PC-3 (cell line): ENCODE measurements around the gene FIGLA. TPM values are rescaled to one million over a fixed set of nuclear protein-coding genes. Genes with fewer than 3 reads are reported as not detected.

ENCODE experiments used
- ATAC-seq: fragments of 200-7000 bp; cut with Tn5 transposase; 2 replicates; pipeline ENCODE4 v1.9.1; 2020; ENCODE audit warnings: mild to moderate bottlenecking, moderate library complexity
- BruUV-seq: library from RNA; stranded (reverse); fragments of 400-500 nt; replicated peaks from 2 replicates; lab custom pipeline; 2021; lab: Mats Ljungman, UMichigan
- CTCF ChIA-PET: fragments of 300-600 bp; sonication (Branson Sonifier 250); formaldehyde crosslinking; loops from one replicate; lab custom pipeline; 2022; ENCODE audit warnings: antibody characterized with exemption; lab: Charles Lee
- POLR2A ChIA-PET: fragments of 300-600 bp; sonication (Branson Sonifier 250); formaldehyde crosslinking; loops from one replicate; lab custom pipeline; 2022; ENCODE audit warnings: antibody characterized with exemption; ENCODE audit not compliant: unreplicated experiment; lab: Charles Lee
- DNase-seq: peaks from one replicate; pipeline ENCODE4 v3.0.0-alpha.2; 2015
- H2AFZ ChIP-seq: fragments of 300-600 bp; sonication (generic); 2 replicates; pipeline ENCODE4 v1.6.0; 2016; ENCODE audit warnings: antibody characterized with exemption, low read length
- H3F3A ChIP-seq: fragments of 300-600 bp; sonication (generic); one replicate; pipeline ENCODE4 v1.6.0; 2017; ENCODE audit warnings: antibody characterized with exemption, low read length, control low read depth, mild to moderate bottlenecking; ENCODE audit not compliant: unreplicated experiment
- H3K27ac ChIP-seq: fragments of 300-600 bp; sonication (generic); 2 replicates; pipeline ENCODE4 v1.5.1; 2016; ENCODE audit warnings: mild to moderate bottlenecking, low read length
- H3K27me3 ChIP-seq: fragments of 300-600 bp; sonication (generic); 2 replicates; pipeline ENCODE4 v1.6.1; 2016; ENCODE audit warnings: low read length, mixed read lengths
- H3K36me3 ChIP-seq: fragments of 300-600 bp; sonication (generic); 2 replicates; pipeline ENCODE4 v1.6.1; 2016; ENCODE audit warnings: low read depth, mixed run types, low read length, mixed read lengths
- H3K4me1 ChIP-seq: fragments of 300-600 bp; sonication (generic); 2 replicates; pipeline ENCODE4 v1.5.1; 2016; ENCODE audit warnings: low read length; ENCODE audit not compliant: insufficient read depth
- H3K4me2 ChIP-seq: fragments of 300-600 bp; sonication (generic); 2 replicates; pipeline ENCODE4 v1.6.0; 2016; ENCODE audit warnings: low read length
- H3K4me3 ChIP-seq: fragments of 300-600 bp; sonication (generic); 2 replicates; pipeline ENCODE4 v1.5.1; 2016; ENCODE audit warnings: mild to moderate bottlenecking, low read length, mixed read lengths
- H3K79me2 ChIP-seq: fragments of 300-600 bp; sonication (generic); 2 replicates; pipeline ENCODE4 v1.6.1; 2017; ENCODE audit warnings: low read length, mixed read lengths
- H3K9ac ChIP-seq: fragments of 300-600 bp; sonication (generic); 2 replicates; pipeline ENCODE4 v1.6.0; 2016; ENCODE audit warnings: mild to moderate bottlenecking, low read length
- H3K9me2 ChIP-seq: fragments of 300-600 bp; sonication (generic); replicated peaks from 2 replicates; pipeline ENCODE4 v1.6.1; 2016; ENCODE audit warnings: mixed run types, low read length, mixed read lengths
- H3K9me3 ChIP-seq: fragments of 300-600 bp; sonication (generic); 2 replicates; pipeline ENCODE4 v1.6.1; 2016; ENCODE audit warnings: low read length, mixed read lengths
- H4K20me1 ChIP-seq: fragments of 300-600 bp; sonication (generic); 2 replicates; pipeline ENCODE4 v1.6.1; 2016; ENCODE audit warnings: low read length, mixed read lengths
- EZH2 ChIP-seq: fragments of 300-600 bp; sonication (generic); IDR thresholded peaks from one replicate; pipeline ENCODE4 v1.6.1; 2017; ENCODE audit warnings: antibody characterized with exemption, mild to moderate bottlenecking, low read length; ENCODE audit not compliant: unreplicated experiment
- EZH2phosphoT487 ChIP-seq: fragments of 300-600 bp; sonication (generic); IDR thresholded peaks from 2 replicates; pipeline ENCODE4 v1.6.1; 2018; ENCODE audit warnings: mild to moderate bottlenecking, antibody characterized with exemption, low read length, borderline replicate concordance
- intact Hi-C: fragments of 100-400 bp; cut with micrococcal nuclease; formaldehyde crosslinking; loops from 2 replicates; pipeline ENCODE4 v1.9.0; 2023
- total RNA-seq: library from RNA; depleted of rRNA; stranded (reverse); fragments of >200 nt; gene quantifications from 2 replicates; pipeline ENCODE4 v1.2.3, GENCODE V29; 2014
- TF ChIP-seq, protein P1 (sequence below): fragments of 300-600 bp; sonication (generic); conservative IDR thresholded peaks from 2 replicates; pipeline ENCODE4 v1.5.1; 2017; ENCODE audit warnings: antibody characterized with exemption, low read depth, mild to moderate bottlenecking, low read length

Gene FIGLA
- total RNA-seq, 1 experiment from 2014 or later: not detected

DNA sequence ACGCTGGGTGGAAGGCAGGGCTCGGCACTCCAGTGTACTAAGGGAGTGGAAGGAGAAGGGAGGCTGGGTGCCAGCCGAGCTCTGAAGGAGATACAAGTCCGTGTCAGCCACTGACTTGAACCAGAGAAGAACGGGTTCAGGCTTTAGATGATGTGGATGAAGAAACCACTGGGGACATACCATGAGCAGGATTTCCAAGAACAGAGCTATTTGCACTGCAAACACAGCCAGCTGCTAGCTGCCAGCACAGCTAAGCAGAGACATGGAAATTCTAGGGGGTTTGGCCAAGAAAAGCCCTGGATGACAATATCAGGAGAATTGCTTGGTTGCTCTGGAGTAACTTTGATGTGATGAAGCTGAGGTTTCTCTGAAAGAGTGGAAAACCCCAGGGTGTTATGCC, 39.9 kb upstream of the FIGLA start:
- Histone ChIP-seq H3K4me2 (no peak overlapping the region), H3K79me2 (no peaks in the 10 kb centered on the region), H3K27ac (no peak overlapping the region), H3K9me2 (no peaks in the 10 kb centered on the region), H3F3A (no peaks in the 10 kb centered on the region), H3K4me3 (no peak overlapping the region), H3K9ac (no peak overlapping the region), H3K27me3 (peaks cover 75% of the 10 kb centered on the region), H3K9me3 (no peaks in the 10 kb centered on the region), H3K4me1 (no peaks in the 10 kb centered on the region), H2AFZ (no peak overlapping the region), H4K20me1 (no peaks in the 10 kb centered on the region), H3K36me3 (no peaks in the 10 kb centered on the region)
- DNase-seq (no peak), ATAC-seq (no peak)
- intact Hi-C loops: no loop called here
- BruUV-seq: no TSS peak
- POLR2A ChIA-PET: no interaction called here
- TF ChIP-seq EZH2 (no peak), EZH2phosphoT487 (no peak)
- TF ChIP-seq, protein P1, sequence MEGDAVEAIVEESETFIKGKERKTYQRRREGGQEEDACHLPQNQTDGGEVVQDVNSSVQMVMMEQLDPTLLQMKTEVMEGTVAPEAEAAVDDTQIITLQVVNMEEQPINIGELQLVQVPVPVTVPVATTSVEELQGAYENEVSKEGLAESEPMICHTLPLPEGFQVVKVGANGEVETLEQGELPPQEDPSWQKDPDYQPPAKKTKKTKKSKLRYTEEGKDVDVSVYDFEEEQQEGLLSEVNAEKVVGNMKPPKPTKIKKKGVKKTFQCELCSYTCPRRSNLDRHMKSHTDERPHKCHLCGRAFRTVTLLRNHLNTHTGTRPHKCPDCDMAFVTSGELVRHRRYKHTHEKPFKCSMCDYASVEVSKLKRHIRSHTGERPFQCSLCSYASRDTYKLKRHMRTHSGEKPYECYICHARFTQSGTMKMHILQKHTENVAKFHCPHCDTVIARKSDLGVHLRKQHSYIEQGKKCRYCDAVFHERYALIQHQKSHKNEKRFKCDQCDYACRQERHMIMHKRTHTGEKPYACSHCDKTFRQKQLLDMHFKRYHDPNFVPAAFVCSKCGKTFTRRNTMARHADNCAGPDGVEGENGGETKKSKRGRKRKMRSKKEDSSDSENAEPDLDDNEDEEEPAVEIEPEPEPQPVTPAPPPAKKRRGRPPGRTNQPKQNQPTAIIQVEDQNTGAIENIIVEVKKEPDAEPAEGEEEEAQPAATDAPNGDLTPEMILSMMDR: no peak
- CTCF ChIA-PET: no interaction called here

DNA sequence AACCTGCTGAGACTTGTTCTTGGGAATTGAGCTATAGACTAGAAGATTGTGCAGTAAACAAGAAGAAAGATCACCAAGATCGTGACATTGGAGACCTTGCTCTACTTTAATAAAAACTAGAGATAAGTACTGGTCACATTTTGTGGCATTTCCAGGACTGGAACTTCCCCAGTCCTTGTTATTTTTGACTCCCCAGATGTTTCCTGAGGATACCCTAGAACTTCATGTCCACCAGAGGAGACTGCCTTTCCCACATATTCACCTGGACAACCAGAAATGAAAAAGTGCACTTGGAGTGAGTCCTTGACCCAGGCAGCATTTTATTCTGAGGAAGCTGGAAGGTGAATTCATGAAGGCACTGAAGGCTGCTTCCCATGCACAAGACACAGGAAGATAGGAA, 39.5 kb upstream of the FIGLA start:
- ChIA-PET POLR2A (no interaction called here), CTCF (no interaction called here)
- Histone ChIP-seq H3K9ac (no peak overlapping the region), H3K4me3 (no peak overlapping the region), H3K9me2 (no peaks in the 10 kb centered on the region), H4K20me1 (no peaks in the 10 kb centered on the region), H3K36me3 (no peaks in the 10 kb centered on the region), H3F3A (no peaks in the 10 kb centered on the region), H3K27ac (no peak overlapping the region), H3K9me3 (no peaks in the 10 kb centered on the region), H3K27me3 (peaks cover 71% of the 10 kb centered on the region), H3K4me2 (no peak overlapping the region), H2AFZ (no peak overlapping the region), H3K79me2 (no peaks in the 10 kb centered on the region), H3K4me1 (no peaks in the 10 kb centered on the region)
- DNase-seq: no peak
- ATAC-seq: no peak
- BruUV-seq: no TSS peak
- TF ChIP-seq, protein P1: no peak
- TF ChIP-seq EZH2 (no peak), EZH2phosphoT487 (no peak)
- intact Hi-C loops: no loop called here

DNA sequence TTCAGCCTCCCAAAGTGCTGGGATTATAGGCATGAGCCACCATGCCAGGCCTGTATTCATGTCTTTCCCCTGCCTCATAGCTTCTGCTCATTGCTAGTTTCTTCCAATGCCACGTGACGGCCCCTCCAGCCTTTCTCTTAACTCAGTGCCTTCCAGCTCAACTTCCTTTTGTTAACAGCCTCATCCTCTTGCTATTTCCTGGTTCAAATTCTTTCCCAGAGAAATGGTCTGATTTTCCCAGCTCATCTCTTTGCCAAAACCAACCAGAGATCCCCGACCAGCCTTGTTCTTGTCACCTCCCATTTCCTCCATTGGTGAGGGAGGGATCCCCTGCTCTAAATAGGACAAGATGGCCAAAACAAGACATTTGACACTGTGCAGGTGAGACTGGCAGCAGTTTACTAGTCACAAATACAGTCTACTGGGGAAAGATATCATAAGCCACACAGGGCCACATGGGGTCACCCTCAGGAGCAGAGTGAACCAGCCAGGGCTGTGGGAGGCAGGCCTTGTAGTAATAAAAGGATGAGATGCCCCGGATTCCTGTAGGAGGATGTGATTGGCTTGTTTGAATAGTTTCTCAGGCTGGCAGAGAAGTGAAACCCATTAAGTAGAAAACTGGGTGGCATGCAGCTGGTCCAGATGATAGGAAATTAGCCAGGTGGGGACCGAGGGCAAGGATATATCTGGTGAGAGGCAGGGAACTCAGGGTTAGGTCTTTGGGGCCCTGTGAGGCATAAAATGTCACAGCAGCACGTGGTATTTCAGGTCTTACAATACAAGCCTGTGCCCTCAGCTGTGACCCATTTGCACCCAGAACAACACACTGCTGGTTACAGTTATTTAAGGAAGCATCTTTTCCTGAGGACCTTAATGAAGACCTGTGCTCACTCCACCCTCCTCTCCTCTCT, 38.7 kb upstream of the FIGLA start:
- H3K27me3 ChIP-seq: peaks cover 64% of the 10 kb centered on the region

More for the DNA sequence above, 38.7 kb upstream of the FIGLA start:
- intact Hi-C loops: no loop called here
- no peaks in the 10 kb centered on the region for H3K4me1 ChIP-seq
- H3K9me3 ChIP-seq: no peaks in the 10 kb centered on the region
- H2AFZ ChIP-seq: no peak overlapping the region
- no peaks in the 10 kb centered on the region for H3K9me2 ChIP-seq
- ChIA-PET CTCF (interaction anchor here (0.9 kb wide), 1 partner anchor 18 kb away, joined by 4 read pairs; no protein-coding TSS in a partner anchor), POLR2A (no interaction called here)
- ATAC-seq (no peak), DNase-seq (no peak)
- H3K9ac ChIP-seq: no peak overlapping the region
- H3K79me2 ChIP-seq: no peaks in the 10 kb centered on the region
- no peaks in the 10 kb centered on the region for H3F3A ChIP-seq
- no peak overlapping the region for H3K4me2 ChIP-seq
- H4K20me1 ChIP-seq: no peaks in the 10 kb centered on the region
- no peak overlapping the region for H3K27ac ChIP-seq
- H3K36me3 ChIP-seq: no peaks in the 10 kb centered on the region
- H3K4me3 ChIP-seq: no peak overlapping the region
- no TSS peak for BruUV-seq
- TF ChIP-seq EZH2phosphoT487: no peak
- TF ChIP-seq, protein P1: no peak
- no peak for TF ChIP-seq EZH2
